Keratinocyte (primary cell): ENCODE measurements around the gene MRPL33. TPM values are rescaled to one million over a fixed set of nuclear protein-coding genes. Genes with fewer than 3 reads are reported as not detected.

Source experiments
- DNase-seq: peaks from one replicate; pipeline ENCODE4 v3.0.0-alpha.2; 2011; ENCODE audit warnings: low read depth, missing footprints, low spot score
- FAIRE-seq: peaks from 2 replicates; lab custom pipeline; 2011; peaks lifted over from hg19 to GRCh38; lab: Jason Lieb, UNC
- H2AFZ ChIP-seq: 2 replicates; pipeline ENCODE4 v1.6.0; 2012; ENCODE audit warnings: low read length, control low read depth, inconsistent platforms; ENCODE audit not compliant: control insufficient read depth
- H3K27ac ChIP-seq: 2 replicates; pipeline ENCODE4 v1.5.1; 2011; ENCODE audit warnings: low read length; ENCODE audit not compliant: control insufficient read depth, insufficient read depth
- H3K27me3 ChIP-seq: 3 replicates; pipeline ENCODE4 v1.6.0; 2011; ENCODE audit warnings: low read length; ENCODE audit not compliant: control insufficient read depth, insufficient read depth; ENCODE audit errors: extremely low read depth
- H3K36me3 ChIP-seq, 2 experiments: 2 replicates in 1 of 2; 3 replicates in 1 of 2; pipeline ENCODE4 v1.5.1; 2011; ENCODE audit warnings: low read length in 2 of 2, mild to moderate bottlenecking in 1 of 2; ENCODE audit not compliant: control insufficient read depth in 2 of 2, insufficient read depth in 2 of 2; ENCODE audit errors: extremely low read depth in 1 of 2
- H3K4me1 ChIP-seq: 3 replicates; pipeline ENCODE4 v1.5.1; 2011; ENCODE audit warnings: low read length; ENCODE audit not compliant: control insufficient read depth, insufficient read depth; ENCODE audit errors: extremely low read depth
- H3K4me2 ChIP-seq: 3 replicates; pipeline ENCODE4 v1.6.0; 2011; ENCODE audit warnings: low read depth, low read length; ENCODE audit not compliant: control insufficient read depth, insufficient read depth; ENCODE audit errors: extremely low read depth
- H3K4me3 ChIP-seq, 3 experiments: fragments of 200-600 bp in 1 of 3; sonication (generic) in 1 of 3; 2 replicates in 2 of 3; 3 replicates in 1 of 3; pipeline ENCODE4 v1.5.1; 2011 to 2016; ENCODE audit warnings: low read length in 3 of 3, mild to moderate bottlenecking in 3 of 3, control low read depth in 2 of 3, inconsistent platforms in 1 of 3, low read depth in 1 of 3, mixed read lengths in 1 of 3, mixed run types in 1 of 3, moderate library complexity in 1 of 3; ENCODE audit not compliant: control insufficient read depth in 2 of 3, insufficient read depth in 2 of 3; ENCODE audit errors: extremely low read depth in 1 of 3
- H3K79me2 ChIP-seq: 2 replicates; pipeline ENCODE4 v1.6.0; 2012; ENCODE audit warnings: low read length; ENCODE audit not compliant: control insufficient read depth, insufficient read depth
- H3K9ac ChIP-seq: 3 replicates; pipeline ENCODE4 v1.6.0; 2011; ENCODE audit warnings: low read length; ENCODE audit not compliant: control insufficient read depth, insufficient read depth; ENCODE audit errors: extremely low read depth
- H3K9me1 ChIP-seq: 3 replicates; pipeline ENCODE4 v1.6.0; 2011; ENCODE audit warnings: low read length; ENCODE audit not compliant: control insufficient read depth, insufficient read depth; ENCODE audit errors: extremely low read depth
- H3K9me3 ChIP-seq: 2 replicates; pipeline ENCODE4 v1.5.1; 2012; ENCODE audit warnings: low read depth, low read length; ENCODE audit not compliant: control insufficient read depth
- H4K20me1 ChIP-seq: 3 replicates; pipeline ENCODE4 v1.6.0; 2011; ENCODE audit warnings: low read length; ENCODE audit not compliant: control insufficient read depth, insufficient read depth; ENCODE audit errors: extremely low read depth
- CTCF ChIP-seq, 3 experiments: IDR thresholded peaks in 1 of 3; conservative IDR thresholded peaks in 1 of 3; optimal IDR thresholded peaks in 1 of 3; 2 replicates in 2 of 3; 3 replicates in 1 of 3; pipeline versions ENCODE3 to v1.5.1; 2011; ENCODE audit warnings: low read length in 3 of 3, mild to moderate bottlenecking in 3 of 3, moderate library complexity in 2 of 3, control low read depth in 1 of 3, inconsistent platforms in 1 of 3; ENCODE audit not compliant: insufficient read depth in 2 of 3; ENCODE audit errors: extremely low read depth in 1 of 3
- EZH2 ChIP-seq: IDR thresholded peaks from one replicate; pipeline ENCODE4 v1.6.1; 2012; ENCODE audit warnings: inconsistent platforms, mild to moderate bottlenecking, low read length, moderate library complexity
- dilution Hi-C: fragments of 300-500 bp; cut with MboI; formaldehyde crosslinking; loops from one replicate; pipeline ENCODE4 v1.7.0; 2020; ENCODE audit warnings: low sequenced_read_pairs; ENCODE audit not compliant: extremely low pct_ligation_motif_present
- polyA plus RNA-seq, 5 experiments: library from polyadenylated mRNA; depleted of rRNA in 3 of 5; stranded (reverse) in 3 of 5; stranded (forward) in 1 of 5; unstranded in 1 of 5; fragments of >200 nt; gene quantifications; 1 replicate in 1 of 5; 2 replicates in 3 of 5; 3 replicates in 1 of 5; pipeline versions ENCODE4 v1.2.1 to v1.2.3, GENCODE V29; 2011 to 2012; ENCODE audit warnings: missing spikeins in 2 of 5, low read depth in 1 of 5, low replicate concordance in 1 of 5

Gene MRPL33
- polyA plus RNA-seq, 1 donor (not counting 4 experiments of a cell fraction or from before 2014, with no cell fraction given), result 110 TPM

- no peaks in the 10 kb centered on the region for H4K20me1 ChIP-seq
- H2AFZ ChIP-seq, result no peak overlapping the region
- no peak for TF ChIP-seq CTCF (optimal IDR thresholded peaks at IDR 0.05 in 1 of 3, IDR thresholded peaks at IDR 0.05 in 1 of 3, conservative IDR thresholded peaks at IDR 0.05 in 1 of 3; ENCODE audit: extremely low read depth in 1 of 3, insufficient read depth in 2 of 3, low read length in 3 of 3)
- no peak for TF ChIP-seq EZH2
- DNase-seq (no peak), FAIRE-seq (no peak)
- dilution Hi-C loops, result no loop called here
- H3K79me2 ChIP-seq, result no peaks in the 10 kb centered on the region
- no peaks in the 10 kb centered on the region for H3K9me3 ChIP-seq
- no peaks in the 10 kb centered on the region for H3K9me1 ChIP-seq
- H3K4me3 ChIP-seq, result no peak overlapping the region
- no peak overlapping the region for H3K27ac ChIP-seq
- peaks cover 14% of the 10 kb centered on the region for H3K4me1 ChIP-seq
- H3K27me3 ChIP-seq, result no peaks in the 10 kb centered on the region
- no peak overlapping the region for H3K4me2 ChIP-seq
- H3K9ac ChIP-seq, result no peak overlapping the region
- H3K36me3 ChIP-seq, result no peaks in the 10 kb centered on the region
These were observed 46.4 kb upstream of the MRPL33 start for GRCh38 chr2:27724905-27725701.

GRCh38 chr2:27727257-27727656, 44.3 kb upstream of the MRPL33 start:
- TF ChIP-seq EZH2, result no peak
- TF ChIP-seq CTCF (optimal IDR thresholded peaks at IDR 0.05 in 1 of 3, IDR thresholded peaks at IDR 0.05 in 1 of 3, conservative IDR thresholded peaks at IDR 0.05 in 1 of 3; ENCODE audit: extremely low read depth in 1 of 3, insufficient read depth in 2 of 3, low read length in 3 of 3), result no peak
- dilution Hi-C loops, result no loop called here
- Histone ChIP-seq H3K9me1 (no peaks in the 10 kb centered on the region), H4K20me1 (no peaks in the 10 kb centered on the region), H3K4me3 (no peak overlapping the region), H3K36me3 (no peaks in the 10 kb centered on the region), H3K9me3 (no peaks in the 10 kb centered on the region), H3K4me2 (no peak overlapping the region), H3K4me1 (peaks cover 22% of the 10 kb centered on the region), H3K9ac (no peak overlapping the region), H2AFZ (no peak overlapping the region), H3K27ac (no peak overlapping the region), H3K27me3 (no peaks in the 10 kb centered on the region), H3K79me2 (no peaks in the 10 kb centered on the region)
- DNase-seq, result no peak
- FAIRE-seq, result no peak
